Neural crest cell (in vitro differentiated cells): ENCODE data around the gene NKTR. TPM values are rescaled to one million over a fixed set of nuclear protein-coding genes. Genes with fewer than 3 reads are reported as not detected.

Source experiments
- DNase-seq: peaks from one replicate; pipeline ENCODE4 v3.0.0; 2021; ENCODE audit warnings: low read depth, mixed read lengths, low spot score
- H3K27ac Mint-ChIP-seq: one replicate; pipeline ENCODE4 v1.8.0; 2021; ENCODE audit warnings: mild to moderate bottlenecking, mixed read lengths; ENCODE audit not compliant: unreplicated experiment
- H3K27me3 Mint-ChIP-seq: 2 replicates; pipeline ENCODE4 v1.8.0; 2021; ENCODE audit warnings: low read depth, mild to moderate bottlenecking, mixed read lengths
- H3K36me3 Mint-ChIP-seq: 2 replicates; pipeline ENCODE4 v1.8.0; 2021; ENCODE audit warnings: low read depth, mild to moderate bottlenecking, mixed read lengths
- H3K4me1 Mint-ChIP-seq: 2 replicates; pipeline ENCODE4 v1.8.0; 2021; ENCODE audit warnings: mixed read lengths
- H3K4me3 Mint-ChIP-seq: one replicate; pipeline ENCODE4 v1.8.0; 2021; ENCODE audit warnings: mild to moderate bottlenecking, mixed read lengths
- H3K9me3 Mint-ChIP-seq: 2 replicates; pipeline ENCODE4 v1.8.0; 2021; ENCODE audit warnings: mixed read lengths
- total RNA-seq: library from RNA; stranded (reverse); gene quantifications from 2 replicates; pipeline ENCODE4 v1.2.1, GENCODE V29; 2021
- TF ChIP-seq, protein P1 (sequence below): fragments of 200-600 bp; sonication (generic); conservative IDR thresholded peaks from 2 replicates; pipeline ENCODE4 v1.5.0; 2021; ENCODE audit warnings: antibody characterized with exemption, mild to moderate bottlenecking

Gene NKTR
- total RNA-seq, 1 donor from 2014 or later = 95.2 TPM

DNA sequence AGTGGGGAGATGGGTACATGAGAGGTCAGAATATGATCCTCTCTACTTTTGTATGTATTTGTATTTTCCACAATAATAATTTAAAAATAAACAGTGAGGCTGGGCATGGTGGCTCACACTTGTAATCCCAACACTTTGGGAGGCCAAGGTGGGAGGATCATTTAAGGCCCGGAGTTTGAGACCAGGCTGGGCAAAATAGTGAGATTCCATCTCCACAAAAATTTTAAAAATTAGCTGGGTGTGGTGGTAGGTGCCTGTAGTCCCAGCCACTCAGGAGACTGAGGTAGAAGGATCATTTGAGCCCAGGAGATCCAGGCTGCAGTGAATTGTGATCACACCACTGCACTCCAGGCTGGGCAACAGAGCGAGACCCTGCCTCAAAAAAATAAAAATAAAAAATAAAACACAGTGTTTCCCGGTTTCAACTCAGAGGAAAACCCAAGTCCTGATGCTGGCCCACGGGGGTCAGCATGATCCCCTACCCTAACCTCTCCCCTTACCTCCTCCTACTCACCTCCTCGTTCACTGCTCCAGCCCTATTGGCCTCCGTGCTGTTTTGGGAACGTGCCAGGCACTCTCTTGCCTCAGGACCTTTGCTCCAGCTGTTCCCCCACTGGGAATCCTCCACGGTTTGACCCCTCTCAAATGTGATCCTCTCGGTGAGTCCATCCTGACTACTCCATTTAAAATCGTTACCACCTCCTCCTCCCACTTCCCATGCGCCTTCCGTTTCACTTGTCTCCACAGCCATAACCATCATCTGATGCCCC is 82.0 kb downstream of the NKTR start:
- H3K36me3 Mint-ChIP-seq = no peaks in the 10 kb centered on the region
- H3K27me3 Mint-ChIP-seq = no peaks in the 10 kb centered on the region
- H3K27ac Mint-ChIP-seq = no peak overlapping the region
- TF ChIP-seq, protein P1, sequence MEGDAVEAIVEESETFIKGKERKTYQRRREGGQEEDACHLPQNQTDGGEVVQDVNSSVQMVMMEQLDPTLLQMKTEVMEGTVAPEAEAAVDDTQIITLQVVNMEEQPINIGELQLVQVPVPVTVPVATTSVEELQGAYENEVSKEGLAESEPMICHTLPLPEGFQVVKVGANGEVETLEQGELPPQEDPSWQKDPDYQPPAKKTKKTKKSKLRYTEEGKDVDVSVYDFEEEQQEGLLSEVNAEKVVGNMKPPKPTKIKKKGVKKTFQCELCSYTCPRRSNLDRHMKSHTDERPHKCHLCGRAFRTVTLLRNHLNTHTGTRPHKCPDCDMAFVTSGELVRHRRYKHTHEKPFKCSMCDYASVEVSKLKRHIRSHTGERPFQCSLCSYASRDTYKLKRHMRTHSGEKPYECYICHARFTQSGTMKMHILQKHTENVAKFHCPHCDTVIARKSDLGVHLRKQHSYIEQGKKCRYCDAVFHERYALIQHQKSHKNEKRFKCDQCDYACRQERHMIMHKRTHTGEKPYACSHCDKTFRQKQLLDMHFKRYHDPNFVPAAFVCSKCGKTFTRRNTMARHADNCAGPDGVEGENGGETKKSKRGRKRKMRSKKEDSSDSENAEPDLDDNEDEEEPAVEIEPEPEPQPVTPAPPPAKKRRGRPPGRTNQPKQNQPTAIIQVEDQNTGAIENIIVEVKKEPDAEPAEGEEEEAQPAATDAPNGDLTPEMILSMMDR = no peak
- H3K4me3 Mint-ChIP-seq = no peak overlapping the region
- no peak for DNase-seq
- H3K4me1 Mint-ChIP-seq = no peaks in the 10 kb centered on the region
- H3K9me3 Mint-ChIP-seq = no peaks in the 10 kb centered on the region

- H3K27ac Mint-ChIP-seq = no peak overlapping the region
- no peaks in the 10 kb centered on the region for H3K4me1 Mint-ChIP-seq
- no peak overlapping the region for H3K4me3 Mint-ChIP-seq
- TF ChIP-seq, protein P1 = no peak
- no peaks in the 10 kb centered on the region for H3K27me3 Mint-ChIP-seq
- H3K36me3 Mint-ChIP-seq = no peaks in the 10 kb centered on the region
- DNase-seq = no peak
- H3K9me3 Mint-ChIP-seq = no peaks in the 10 kb centered on the region
Measured at GRCh38 chr3:42683875-42684598, 83.6 kb downstream of the NKTR start.

DNA sequence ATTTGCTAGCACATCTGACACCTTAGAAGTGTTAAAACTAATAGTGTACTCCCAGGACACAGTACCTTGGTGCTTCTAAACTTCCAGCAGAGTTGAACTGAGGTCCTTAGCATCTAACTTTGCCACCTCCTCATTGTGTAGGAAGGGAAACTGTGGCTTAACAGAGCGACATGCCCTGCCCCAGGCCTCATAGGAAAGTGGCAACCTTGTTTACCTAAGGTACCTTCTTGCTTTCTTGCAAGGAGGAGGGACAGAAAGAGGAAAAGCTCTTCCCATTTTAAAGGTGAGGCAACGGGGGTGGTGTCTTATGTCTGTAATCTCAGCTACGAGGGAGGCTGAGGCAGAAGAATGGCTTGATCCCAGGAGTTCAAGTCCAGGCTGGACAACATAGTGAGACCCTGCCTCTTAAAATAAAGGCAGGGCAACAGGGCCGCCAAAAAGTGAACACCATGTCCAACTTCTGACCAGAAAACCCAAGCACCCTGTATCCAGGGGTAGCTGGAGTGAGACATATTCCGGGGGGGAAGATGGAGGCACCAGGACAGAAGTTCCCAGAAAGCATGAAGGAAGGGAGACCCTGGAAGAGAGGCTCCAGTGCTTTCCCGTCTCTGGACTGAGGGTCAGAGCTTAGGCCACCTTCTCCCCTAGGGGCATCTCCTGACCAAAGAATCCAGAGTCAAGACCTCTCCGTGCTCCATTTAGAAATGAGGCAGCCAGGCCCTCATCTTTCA is 84.3 kb downstream of the NKTR start:
- H3K9me3 Mint-ChIP-seq = no peaks in the 10 kb centered on the region
- H3K27ac Mint-ChIP-seq = no peak overlapping the region
- H3K36me3 Mint-ChIP-seq = no peaks in the 10 kb centered on the region
- no peaks in the 10 kb centered on the region for H3K27me3 Mint-ChIP-seq
- H3K4me3 Mint-ChIP-seq = no peak overlapping the region
- TF ChIP-seq, protein P1 = no peak
- no peaks in the 10 kb centered on the region for H3K4me1 Mint-ChIP-seq
- no peak for DNase-seq

- H3K27me3 Mint-ChIP-seq = no peaks in the 10 kb centered on the region
- H3K4me3 Mint-ChIP-seq = no peak within 1 kb of the TSS
- H3K9me3 Mint-ChIP-seq = no peaks in the 10 kb centered on the region
- no peak for DNase-seq
- no peaks in the 10 kb centered on the region for H3K36me3 Mint-ChIP-seq
- H3K27ac Mint-ChIP-seq = no peak within 1 kb of the TSS
- TF ChIP-seq, protein P1 = no peak
- H3K4me1 Mint-ChIP-seq = no peaks in the 10 kb centered on the region
Measured at GRCh38 chr3:42685363-42685881, 84.9 kb downstream of the NKTR start, which contains the start of gene KLHL40. TSS of gene KLHL40 (plus strand) at chr3:42685537. CDS start at chr3:42685619, 82 bp downstream.
